Neural cell (in vitro differentiated cells): ENCODE measurements around the gene EDARADD. TPM values are rescaled to one million over a fixed set of nuclear protein-coding genes. Genes with fewer than 3 reads are reported as not detected.
"Not testable (repeated sequence)": the region's sequence is repeated elsewhere in the genome, so short reads cannot be mapped to it uniquely, and the experiment has no call there.

Experiments
- H2AFZ ChIP-seq: fragments of 200-600, 300-800 bp; sonication (generic), shearing (Covaris generic); 2 replicates; pipeline ENCODE4 v1.6.0; 2014; ENCODE audit warnings: low read depth, mild to moderate bottlenecking, antibody characterized with exemption, low read length, moderate library complexity
- H3F3A ChIP-seq: fragments of 200-600 bp; shearing (Covaris generic); 2 replicates; pipeline ENCODE4 v1.6.1; 2016; ENCODE audit warnings: mild to moderate bottlenecking, moderate library complexity, mixed read lengths, antibody characterized with exemption, low read length; ENCODE audit not compliant: insufficient read depth, poor library complexity, severe bottlenecking
- H3K27ac ChIP-seq: fragments of 200-600, 300-800 bp; sonication (generic), shearing (Covaris generic); 2 replicates; pipeline ENCODE4 v1.5.1; 2014; ENCODE audit warnings: mild to moderate bottlenecking, low read length, moderate library complexity
- H3K27me3 ChIP-seq: fragments of 300-800, 200-600 bp; sonication (generic), shearing (Covaris generic); 2 replicates; pipeline ENCODE4 v1.6.0; 2014; ENCODE audit warnings: mild to moderate bottlenecking, low read depth, low read length, moderate library complexity; ENCODE audit not compliant: insufficient read depth
- H3K36me3 ChIP-seq: fragments of 300-800, 200-600 bp; sonication (generic), shearing (Covaris generic); 2 replicates; pipeline ENCODE4 v1.5.1; 2014; ENCODE audit warnings: mild to moderate bottlenecking, antibody characterized with exemption, low read length, moderate library complexity; ENCODE audit not compliant: insufficient read depth
- H3K4me2 ChIP-seq: fragments of 300-800, 200-600 bp; sonication (generic), shearing (Covaris generic); 2 replicates; pipeline ENCODE4 v1.6.0; 2014; ENCODE audit warnings: mild to moderate bottlenecking, low read length
- H3K4me3 ChIP-seq: fragments of 300-800, 200-600 bp; sonication (generic), shearing (Covaris generic); 2 replicates; pipeline ENCODE4 v1.5.1; 2014; ENCODE audit warnings: mild to moderate bottlenecking, low read length, moderate library complexity
- H3K79me2 ChIP-seq: fragments of 200-600 bp; shearing (Covaris generic); replicated peaks from 2 replicates; pipeline ENCODE4 v1.6.0; 2014; ENCODE audit warnings: mild to moderate bottlenecking, low read length, moderate library complexity; ENCODE audit not compliant: insufficient read depth
- H3K9ac ChIP-seq: fragments of 300-800, 200-600 bp; sonication (generic), shearing (Covaris generic); 2 replicates; pipeline ENCODE4 v1.6.1; 2016; ENCODE audit warnings: mild to moderate bottlenecking, low read length, mixed read lengths
- H3K9me2 ChIP-seq: fragments of 200-600 bp; shearing (Covaris generic); 2 replicates; pipeline ENCODE4 v1.6.1; 2016; ENCODE audit warnings: mild to moderate bottlenecking, low read length, mixed read lengths; ENCODE audit not compliant: insufficient read depth
- H3K9me3 ChIP-seq: fragments of 200-600, 300-800 bp; sonication (generic), shearing (Covaris generic); 2 replicates; pipeline ENCODE4 v1.6.1; 2016; ENCODE audit warnings: mild to moderate bottlenecking, mixed run types, low read length, moderate library complexity, mixed read lengths
- H4K20me1 ChIP-seq: fragments of 200-600 bp; shearing (Covaris generic); 2 replicates; pipeline ENCODE4 v1.6.1; 2016; ENCODE audit warnings: mild to moderate bottlenecking, mixed run types; ENCODE audit not compliant: insufficient read depth
- CTCF ChIP-seq: fragments of 450-650 bp; IDR thresholded peaks from 2 replicates; pipeline ENCODE4 v1.5.1; 2014; ENCODE audit warnings: antibody characterized with exemption, mild to moderate bottlenecking, moderate library complexity; ENCODE audit not compliant: poor library complexity, severe bottlenecking
- EP300 ChIP-seq: fragments of 450-650 bp; conservative IDR thresholded peaks from 2 replicates; pipeline ENCODE4 v1.6.1; 2014; ENCODE audit warnings: antibody characterized with exemption, mild to moderate bottlenecking, moderate library complexity; ENCODE audit not compliant: poor library complexity, severe bottlenecking
- EZH2 ChIP-seq: fragments of 200-600, 300-800 bp; shearing (Covaris generic), sonication (generic); IDR thresholded peaks from 2 replicates; pipeline ENCODE4 v1.6.1; 2014; ENCODE audit warnings: antibody characterized with exemption, low read length, borderline replicate concordance, mild to moderate bottlenecking; ENCODE audit not compliant: insufficient read depth, poor library complexity, severe bottlenecking
- MXI1 ChIP-seq: fragments of 450-650 bp; conservative IDR thresholded peaks from 2 replicates; pipeline ENCODE4 v1.6.1; 2014; ENCODE audit warnings: antibody characterized with exemption, mild to moderate bottlenecking; ENCODE audit not compliant: poor library complexity, severe bottlenecking
- POLR2AphosphoS5 ChIP-seq: IDR thresholded peaks from 2 replicates; pipeline ENCODE4 v1.6.1; 2012
- RAD21 ChIP-seq: fragments of 450-650 bp; conservative IDR thresholded peaks from 2 replicates; pipeline ENCODE4 v1.6.1; 2014; ENCODE audit warnings: antibody characterized with exemption, mild to moderate bottlenecking, moderate library complexity
- REST ChIP-seq: IDR thresholded peaks from 2 replicates; pipeline ENCODE4 v1.6.1; 2012; ENCODE audit warnings: borderline replicate concordance
- SMC3 ChIP-seq: fragments of 450-650 bp; conservative IDR thresholded peaks from 2 replicates; pipeline ENCODE4 v1.6.1; 2014; ENCODE audit warnings: antibody characterized with exemption, mild to moderate bottlenecking, moderate library complexity; ENCODE audit not compliant: poor library complexity
- TAF1 ChIP-seq: IDR thresholded peaks from 2 replicates; pipeline ENCODE4 v1.6.1; 2012; ENCODE audit warnings: low read depth
- polyA plus RNA-seq: library from polyadenylated mRNA; depleted of rRNA; stranded (reverse); fragments of >200 nt; gene quantifications from 2 replicates; pipeline ENCODE4 v1.2.3, GENCODE V29; 2014

The EDARADD gene
- polyA plus RNA-seq, 1 donor from 2014 or later, result 0.17 TPM

DNA sequence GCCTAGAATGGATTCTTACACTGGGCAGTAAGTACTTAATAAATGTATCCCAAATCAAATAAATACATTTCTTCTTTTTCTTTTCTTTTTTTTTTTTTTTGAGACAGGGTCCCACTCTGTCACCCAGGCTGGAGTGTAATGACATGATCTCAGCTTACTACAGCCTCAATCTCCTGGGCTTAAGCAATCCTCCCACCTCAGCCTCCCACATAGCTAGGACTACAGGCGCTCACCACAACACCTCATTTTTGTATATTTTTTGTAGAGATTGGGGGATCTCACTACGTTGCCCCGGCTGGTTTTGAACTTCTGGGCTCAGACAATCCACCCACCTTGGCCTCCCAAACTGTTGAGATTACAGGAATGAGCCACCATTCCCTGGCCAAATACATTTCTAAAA is 66.0 kb downstream of the EDARADD start:
- no peak overlapping the region for H3K4me2 ChIP-seq
- H3K9me2 ChIP-seq, result no peaks in the 10 kb centered on the region
- no peaks in the 10 kb centered on the region for H3K36me3 ChIP-seq
- TF ChIP-seq TAF1 (no peak), POLR2AphosphoS5 (no peak), MXI1 (no peak), REST (no peak)
- H3K27me3 ChIP-seq, result no peaks in the 10 kb centered on the region
- no peak overlapping the region for H3K27ac ChIP-seq
- H3K9ac ChIP-seq, result no peak overlapping the region
- H3F3A ChIP-seq, result no peaks in the 10 kb centered on the region
- no peaks in the 10 kb centered on the region for H4K20me1 ChIP-seq
- no peaks in the 10 kb centered on the region for H3K79me2 ChIP-seq
- no peak overlapping the region for H2AFZ ChIP-seq
- H3K4me3 ChIP-seq, result no peak overlapping the region
- no peaks in the 10 kb centered on the region for H3K9me3 ChIP-seq

- not testable (repeated sequence) for H3K4me3 ChIP-seq, H3K79me2 ChIP-seq, H3K9me2 ChIP-seq, H3K4me2 ChIP-seq, H3K9me3 ChIP-seq, H4K20me1 ChIP-seq, H3K27ac ChIP-seq, H3K27me3 ChIP-seq, H3K36me3 ChIP-seq, H3F3A ChIP-seq, H3K9ac ChIP-seq, H2AFZ ChIP-seq
These were observed 70.1 kb downstream of the EDARADD start for GRCh38 chr1:236464197-236464596.

- TF ChIP-seq SMC3 (no peak), EZH2 (no peak), CTCF (no peak), RAD21 (no peak), POLR2AphosphoS5 (no peak), MXI1 (no peak), TAF1 (no peak), REST (no peak), EP300 (no peak)
- Histone ChIP-seq H3K4me2 (no peak overlapping the region), H3K9ac (no peak overlapping the region), H3F3A (no peaks in the 10 kb centered on the region), H3K27ac (no peak overlapping the region), H3K9me2 (no peaks in the 10 kb centered on the region), H3K36me3 (no peaks in the 10 kb centered on the region), H4K20me1 (no peaks in the 10 kb centered on the region), H3K79me2 (no peaks in the 10 kb centered on the region), H3K4me3 (no peak overlapping the region), H3K9me3 (no peaks in the 10 kb centered on the region), H2AFZ (no peak overlapping the region), H3K27me3 (no peaks in the 10 kb centered on the region)
These were observed 71.3 kb downstream of the EDARADD start for GRCh38 chr1:236465231-236465958.
